Mucosa of rectum (tissue), 2 donors: ENCODE measurements around the gene C1orf198.

Experiments
- H3K27ac ChIP-seq, 2 donors: one replicate each; pipeline ENCODE4 v1.7.0; 2013; ENCODE audit warnings: inconsistent platforms in 2 of 2, low read depth in 2 of 2, low read length in 2 of 2
- H3K27me3 ChIP-seq, 2 donors: one replicate each; pipeline ENCODE4 v1.7.0; 2013; ENCODE audit warnings: low read length in 2 of 2; ENCODE audit not compliant: control insufficient read depth in 2 of 2, insufficient read depth in 2 of 2
- H3K36me3 ChIP-seq, 2 donors: one replicate each; pipeline ENCODE4 v1.7.0; 2013; ENCODE audit warnings: low read length in 2 of 2; ENCODE audit not compliant: control insufficient read depth in 2 of 2, insufficient read depth in 2 of 2
- H3K4me1 ChIP-seq, 2 donors: one replicate each; pipeline ENCODE4 v1.7.0; 2013; ENCODE audit warnings: low read length in 2 of 2, mild to moderate bottlenecking in 1 of 2; ENCODE audit not compliant: control insufficient read depth in 2 of 2, insufficient read depth in 2 of 2
- H3K4me3 ChIP-seq, 2 donors: one replicate each; pipeline ENCODE4 v1.7.0; 2013; ENCODE audit warnings: low read length in 2 of 2
- H3K9ac ChIP-seq, 2 donors: one replicate each; pipeline ENCODE4 v1.7.0; 2013; ENCODE audit warnings: low read length in 2 of 2, low read depth in 1 of 2, mild to moderate bottlenecking in 1 of 2
- H3K9me3 ChIP-seq, 2 donors: one replicate each; pipeline ENCODE4 v1.7.0; 2013; ENCODE audit warnings: low read length in 2 of 2; ENCODE audit not compliant: control insufficient read depth in 2 of 2
- donor health status: healthy.
- donor health status: Normal muscosa, but diverticular disease.

Gene C1orf198

GRCh38 chr1:230827081-230827681 is 41.1 kb downstream of the C1orf198 start:
- no peak overlapping the region for H3K27ac ChIP-seq
- no peaks in the 10 kb centered on the region for H3K9me3 ChIP-seq
- H3K27me3 ChIP-seq, result no peaks in the 10 kb centered on the region
- H3K36me3 ChIP-seq, result no peaks in the 10 kb centered on the region
- no peak overlapping the region for H3K4me3 ChIP-seq
- no peak overlapping the region for H3K9ac ChIP-seq
- H3K4me1 ChIP-seq, result peaks cover 0 to 6% of the 10 kb centered on the region in 2 donors

- Histone ChIP-seq H3K9ac (no peak overlapping the region), H3K4me1 (peaks cover 0 to 6% of the 10 kb centered on the region in 2 donors), H3K9me3 (no peaks in the 10 kb centered on the region), H3K36me3 (no peaks in the 10 kb centered on the region), H3K27ac (no peak overlapping the region), H3K4me3 (no peak overlapping the region), H3K27me3 (no peaks in the 10 kb centered on the region)
Observed at GRCh38 chr1:230826166-230826875, 42.0 kb downstream of the C1orf198 start.

GRCh38 chr1:230825761-230826160 is 42.6 kb downstream of the C1orf198 start:
- no peaks in the 10 kb centered on the region for H3K36me3 ChIP-seq
- no peaks in the 10 kb centered on the region for H3K9me3 ChIP-seq
- H3K4me3 ChIP-seq, result no peak overlapping the region
- H3K4me1 ChIP-seq, result peaks cover 0 to 6% of the 10 kb centered on the region in 2 donors
- H3K27ac ChIP-seq, result no peak overlapping the region
- no peaks in the 10 kb centered on the region for H3K27me3 ChIP-seq
- H3K9ac ChIP-seq, result no peak overlapping the region

- Histone ChIP-seq H3K9me3 (no peaks in the 10 kb centered on the region), H3K4me3 (no peak overlapping the region), H3K36me3 (no peaks in the 10 kb centered on the region), H3K4me1 (peaks cover 0 to 6% of the 10 kb centered on the region in 2 donors), H3K27ac (no peak overlapping the region), H3K9ac (no peak overlapping the region), H3K27me3 (no peaks in the 10 kb centered on the region)
Observed at GRCh38 chr1:230824919-230825721, 43.2 kb downstream of the C1orf198 start.

- H3K27ac ChIP-seq, result no peak overlapping the region
- no peak overlapping the region for H3K4me3 ChIP-seq
- no peaks in the 10 kb centered on the region for H3K9me3 ChIP-seq
- no peak overlapping the region for H3K9ac ChIP-seq
- H3K36me3 ChIP-seq, result no peaks in the 10 kb centered on the region
- peaks cover 0 to 6% of the 10 kb centered on the region in 2 donors for H3K4me1 ChIP-seq
- H3K27me3 ChIP-seq, result no peaks in the 10 kb centered on the region
Observed at GRCh38 chr1:230824551-230824918, 43.8 kb downstream of the C1orf198 start.

- peaks cover 0 to 6% of the 10 kb centered on the region in 2 donors for H3K4me1 ChIP-seq
Observed at GRCh38 chr1:230823931-230824381, 44.4 kb downstream of the C1orf198 start.

GRCh38 chr1:230823426-230823825 is 44.9 kb downstream of the C1orf198 start:
- H3K9ac ChIP-seq, result no peak overlapping the region
- no peaks in the 10 kb centered on the region for H3K27me3 ChIP-seq
- peaks cover 0 to 6% of the 10 kb centered on the region in 2 donors for H3K4me1 ChIP-seq
- no peaks in the 10 kb centered on the region for H3K36me3 ChIP-seq
- H3K27ac ChIP-seq, result no peak overlapping the region
- no peaks in the 10 kb centered on the region for H3K9me3 ChIP-seq
- H3K4me3 ChIP-seq, result no peak overlapping the region

More at GRCh38 chr1:230823931-230824381, 44.4 kb downstream of the C1orf198 start:
- Histone ChIP-seq H3K27me3 (no peaks in the 10 kb centered on the region), H3K9ac (no peak overlapping the region), H3K27ac (no peak overlapping the region), H3K36me3 (no peaks in the 10 kb centered on the region), H3K4me3 (no peak overlapping the region), H3K9me3 (no peaks in the 10 kb centered on the region)

GRCh38 chr1:230822092-230822581 is 46.2 kb downstream of the C1orf198 start:
- Histone ChIP-seq H3K4me3 (no peak overlapping the region), H3K27ac (no peak overlapping the region), H3K36me3 (no peaks in the 10 kb centered on the region), H3K9me3 (no peaks in the 10 kb centered on the region), H3K27me3 (no peaks in the 10 kb centered on the region), H3K9ac (no peak overlapping the region), H3K4me1 (peaks cover 0 to 6% of the 10 kb centered on the region in 2 donors)

GRCh38 chr1:230821346-230821745 is 47.0 kb downstream of the C1orf198 start:
- Histone ChIP-seq H3K36me3 (no peaks in the 10 kb centered on the region), H3K27ac (no peak overlapping the region), H3K4me1 (peaks cover 0 to 6% of the 10 kb centered on the region in 2 donors), H3K9ac (no peak overlapping the region), H3K9me3 (no peaks in the 10 kb centered on the region), H3K4me3 (no peak overlapping the region), H3K27me3 (no peaks in the 10 kb centered on the region)

GRCh38 chr1:230820568-230820967 is 47.8 kb downstream of the C1orf198 start:
- Histone ChIP-seq H3K4me3 (no peak overlapping the region), H3K4me1 (peaks cover 0 to 6% of the 10 kb centered on the region in 2 donors), H3K27ac (no peak overlapping the region), H3K9ac (no peak overlapping the region), H3K36me3 (no peaks in the 10 kb centered on the region), H3K9me3 (no peaks in the 10 kb centered on the region), H3K27me3 (no peaks in the 10 kb centered on the region)
